ENCODE data around the gene KLK1. TPM values are rescaled to one million over a fixed set of nuclear protein-coding genes. Genes with fewer than 3 reads are reported as not detected.

Gene KLK1
- polyA plus RNA-seq, 1 donor from 2014 or later, result not detected

DNA sequence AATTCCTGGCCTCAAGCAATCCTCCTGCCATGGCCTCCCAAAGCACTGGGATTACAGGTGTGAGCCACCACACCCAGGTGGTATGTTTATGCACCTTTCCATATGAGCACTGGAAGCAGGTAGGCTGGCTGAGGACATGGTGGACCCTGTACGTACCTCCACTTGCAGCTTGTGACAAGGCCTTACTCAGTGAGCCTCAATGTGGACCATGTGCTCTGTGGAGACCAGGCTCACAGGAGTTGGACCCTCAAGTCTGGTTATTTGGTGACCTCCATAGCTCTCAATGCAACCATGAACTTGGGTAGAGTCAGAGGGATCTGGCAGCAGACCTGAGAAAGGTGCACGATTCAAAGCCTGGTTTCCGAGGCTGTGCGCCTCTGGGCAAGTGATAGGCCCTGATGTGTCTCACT lies 27.9 kb downstream of the KLK1 start:
- Histone ChIP-seq H4K20me1 (ENCODE audit: insufficient read depth) (no peaks in the 10 kb centered on the region), H3K27ac (ENCODE audit: low read length) (no peak overlapping the region), H3K4me2 (ENCODE audit: low read length) (no peak overlapping the region), H3K4me3 (ENCODE audit: low read length) (no peak overlapping the region), H3K27me3 (ENCODE audit: insufficient read depth, low read depth, low read length) (no peaks in the 10 kb centered on the region), H3K9me3 (ENCODE audit: low read length) (no peaks in the 10 kb centered on the region), H3F3A (ENCODE audit: insufficient read depth, low read length, poor library complexity, severe bottlenecking) (no peaks in the 10 kb centered on the region), H3K36me3 (ENCODE audit: insufficient read depth, low read length) (no peaks in the 10 kb centered on the region), H2AFZ (ENCODE audit: low read depth, low read length) (no peak overlapping the region), H3K79me2 (replicated peaks; ENCODE audit: insufficient read depth, low read length) (no peaks in the 10 kb centered on the region), H3K9ac (ENCODE audit: low read length) (no peak overlapping the region), H3K9me2 (ENCODE audit: insufficient read depth, low read length) (no peaks in the 10 kb centered on the region)
- TF ChIP-seq POLR2AphosphoS5 (IDR thresholded peaks at IDR 0.05), result no peak
- no peak for TF ChIP-seq SMC3 (conservative IDR thresholded peaks at IDR 0.05; ENCODE audit: poor library complexity)
- TF ChIP-seq, protein P1, sequence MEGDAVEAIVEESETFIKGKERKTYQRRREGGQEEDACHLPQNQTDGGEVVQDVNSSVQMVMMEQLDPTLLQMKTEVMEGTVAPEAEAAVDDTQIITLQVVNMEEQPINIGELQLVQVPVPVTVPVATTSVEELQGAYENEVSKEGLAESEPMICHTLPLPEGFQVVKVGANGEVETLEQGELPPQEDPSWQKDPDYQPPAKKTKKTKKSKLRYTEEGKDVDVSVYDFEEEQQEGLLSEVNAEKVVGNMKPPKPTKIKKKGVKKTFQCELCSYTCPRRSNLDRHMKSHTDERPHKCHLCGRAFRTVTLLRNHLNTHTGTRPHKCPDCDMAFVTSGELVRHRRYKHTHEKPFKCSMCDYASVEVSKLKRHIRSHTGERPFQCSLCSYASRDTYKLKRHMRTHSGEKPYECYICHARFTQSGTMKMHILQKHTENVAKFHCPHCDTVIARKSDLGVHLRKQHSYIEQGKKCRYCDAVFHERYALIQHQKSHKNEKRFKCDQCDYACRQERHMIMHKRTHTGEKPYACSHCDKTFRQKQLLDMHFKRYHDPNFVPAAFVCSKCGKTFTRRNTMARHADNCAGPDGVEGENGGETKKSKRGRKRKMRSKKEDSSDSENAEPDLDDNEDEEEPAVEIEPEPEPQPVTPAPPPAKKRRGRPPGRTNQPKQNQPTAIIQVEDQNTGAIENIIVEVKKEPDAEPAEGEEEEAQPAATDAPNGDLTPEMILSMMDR (IDR thresholded peaks at IDR 0.05; ENCODE audit: poor library complexity, severe bottlenecking), result no peak
- no peak for TF ChIP-seq EZH2 (IDR thresholded peaks at IDR 0.05; ENCODE audit: borderline replicate concordance, insufficient read depth, low read length, poor library complexity, severe bottlenecking)
- TF ChIP-seq, protein P2, sequence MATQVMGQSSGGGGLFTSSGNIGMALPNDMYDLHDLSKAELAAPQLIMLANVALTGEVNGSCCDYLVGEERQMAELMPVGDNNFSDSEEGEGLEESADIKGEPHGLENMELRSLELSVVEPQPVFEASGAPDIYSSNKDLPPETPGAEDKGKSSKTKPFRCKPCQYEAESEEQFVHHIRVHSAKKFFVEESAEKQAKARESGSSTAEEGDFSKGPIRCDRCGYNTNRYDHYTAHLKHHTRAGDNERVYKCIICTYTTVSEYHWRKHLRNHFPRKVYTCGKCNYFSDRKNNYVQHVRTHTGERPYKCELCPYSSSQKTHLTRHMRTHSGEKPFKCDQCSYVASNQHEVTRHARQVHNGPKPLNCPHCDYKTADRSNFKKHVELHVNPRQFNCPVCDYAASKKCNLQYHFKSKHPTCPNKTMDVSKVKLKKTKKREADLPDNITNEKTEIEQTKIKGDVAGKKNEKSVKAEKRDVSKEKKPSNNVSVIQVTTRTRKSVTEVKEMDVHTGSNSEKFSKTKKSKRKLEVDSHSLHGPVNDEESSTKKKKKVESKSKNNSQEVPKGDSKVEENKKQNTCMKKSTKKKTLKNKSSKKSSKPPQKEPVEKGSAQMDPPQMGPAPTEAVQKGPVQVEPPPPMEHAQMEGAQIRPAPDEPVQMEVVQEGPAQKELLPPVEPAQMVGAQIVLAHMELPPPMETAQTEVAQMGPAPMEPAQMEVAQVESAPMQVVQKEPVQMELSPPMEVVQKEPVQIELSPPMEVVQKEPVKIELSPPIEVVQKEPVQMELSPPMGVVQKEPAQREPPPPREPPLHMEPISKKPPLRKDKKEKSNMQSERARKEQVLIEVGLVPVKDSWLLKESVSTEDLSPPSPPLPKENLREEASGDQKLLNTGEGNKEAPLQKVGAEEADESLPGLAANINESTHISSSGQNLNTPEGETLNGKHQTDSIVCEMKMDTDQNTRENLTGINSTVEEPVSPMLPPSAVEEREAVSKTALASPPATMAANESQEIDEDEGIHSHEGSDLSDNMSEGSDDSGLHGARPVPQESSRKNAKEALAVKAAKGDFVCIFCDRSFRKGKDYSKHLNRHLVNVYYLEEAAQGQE (IDR thresholded peaks at IDR 0.05; ENCODE audit: borderline replicate concordance), result no peak

DNA sequence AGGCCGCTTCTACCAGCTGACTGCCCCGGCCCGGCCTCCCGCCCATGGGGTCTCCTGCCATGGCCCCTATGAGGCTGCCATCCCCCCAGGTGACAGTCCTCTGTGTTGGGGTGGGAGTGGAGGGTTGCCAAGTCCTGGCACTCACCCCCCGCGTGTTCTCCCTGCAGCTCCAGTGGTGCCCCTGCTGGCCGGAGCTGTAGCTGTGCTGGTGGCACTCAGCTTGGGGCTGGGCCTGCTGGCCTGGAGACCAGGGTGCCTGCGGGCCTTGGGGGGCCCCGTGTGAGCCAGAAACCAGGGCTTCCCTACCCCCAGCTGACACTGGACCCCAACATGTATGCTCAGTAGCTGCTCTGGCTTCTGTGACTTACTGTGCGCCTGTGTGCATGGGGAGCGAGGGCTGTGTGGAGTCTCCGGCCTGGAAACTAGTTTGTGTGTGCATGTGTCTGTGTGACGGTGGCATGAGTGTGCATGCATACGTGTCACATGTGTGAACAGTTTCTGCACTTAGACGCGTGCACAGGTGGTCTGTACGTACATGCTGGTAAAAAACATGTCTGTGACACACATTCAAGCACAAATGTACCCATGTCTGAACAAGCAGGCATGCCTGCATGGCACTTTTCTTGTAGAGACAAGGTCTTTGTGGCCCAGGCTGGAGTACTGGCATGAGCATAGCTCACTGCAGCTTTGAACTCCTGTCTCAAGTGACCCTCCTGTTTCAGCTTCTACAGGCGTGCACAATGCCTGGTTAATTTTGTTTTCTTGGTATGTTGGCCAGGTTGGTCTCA lies 28.5 kb downstream of the KLK1 start:
- H3K36me3 ChIP-seq (ENCODE audit: insufficient read depth, low read length), result no peaks in the 10 kb centered on the region
- TF ChIP-seq MXI1 (conservative IDR thresholded peaks at IDR 0.05; ENCODE audit: poor library complexity, severe bottlenecking), result no peak
- no peak for TF ChIP-seq TAF1 (IDR thresholded peaks at IDR 0.05; ENCODE audit: low read depth)
- no peak for TF ChIP-seq EZH2 (IDR thresholded peaks at IDR 0.05; ENCODE audit: borderline replicate concordance, insufficient read depth, low read length, poor library complexity, severe bottlenecking)
- TF ChIP-seq SMC3 (conservative IDR thresholded peaks at IDR 0.05; ENCODE audit: poor library complexity), result no peak
- TF ChIP-seq POLR2AphosphoS5 (IDR thresholded peaks at IDR 0.05), result no peak
- TF ChIP-seq, protein P2 (IDR thresholded peaks at IDR 0.05; ENCODE audit: borderline replicate concordance), result no peak
- TF ChIP-seq RAD21 (conservative IDR thresholded peaks at IDR 0.05), result no peak
- TF ChIP-seq EP300 (conservative IDR thresholded peaks at IDR 0.05; ENCODE audit: poor library complexity, severe bottlenecking), result no peak
- TF ChIP-seq, protein P1 (IDR thresholded peaks at IDR 0.05; ENCODE audit: poor library complexity, severe bottlenecking), result no peak
- no peak overlapping the region for H3K4me3 ChIP-seq (ENCODE audit: low read length)
- no peak overlapping the region for H2AFZ ChIP-seq (ENCODE audit: low read depth, low read length)
- no peaks in the 10 kb centered on the region for H3K27me3 ChIP-seq (ENCODE audit: insufficient read depth, low read depth, low read length)
- H3K9me3 ChIP-seq (ENCODE audit: low read length), result no peaks in the 10 kb centered on the region
- H3K9ac ChIP-seq (ENCODE audit: low read length), result no peak overlapping the region
- no peaks in the 10 kb centered on the region for H3K9me2 ChIP-seq (ENCODE audit: insufficient read depth, low read length)
- no peaks in the 10 kb centered on the region for H4K20me1 ChIP-seq (ENCODE audit: insufficient read depth)
- H3K27ac ChIP-seq (ENCODE audit: low read length), result no peak overlapping the region
- H3F3A ChIP-seq (ENCODE audit: insufficient read depth, low read length, poor library complexity, severe bottlenecking), result no peaks in the 10 kb centered on the region
- H3K4me2 ChIP-seq (ENCODE audit: low read length), result no peak overlapping the region
- no peaks in the 10 kb centered on the region for H3K79me2 ChIP-seq (replicated peaks; ENCODE audit: insufficient read depth, low read length)

Data from neural cell (in vitro differentiated cells).